ENCODE data around the gene AKAP13.

The AKAP13 gene

GRCh38 chr15:85593809-85594445 is 213.5 kb downstream of the AKAP13 start:
- no peak for DNase-seq (ENCODE audit: extremely low spot score)
- CTCF ChIA-PET: no interaction called here
- POLR2A ChIA-PET: no interaction called here
- TF ChIP-seq NFRKB (IDR thresholded peaks at IDR 0.05) (no peak), ELF4 (IDR thresholded peaks at IDR 0.05) (no peak), LEF1 (IDR thresholded peaks at IDR 0.05; ENCODE audit: borderline replicate concordance) (no peak), FOXK2 (IDR thresholded peaks at IDR 0.05) (no peak), TARDBP (IDR thresholded peaks at IDR 0.05) (no peak), FOXA1 (IDR thresholded peaks at IDR 0.05) (no peak), SUZ12 (IDR thresholded peaks at IDR 0.05) (no peak), ARNT (IDR thresholded peaks at IDR 0.05) (no peak), PKNOX1 (IDR thresholded peaks at IDR 0.05) (no peak), BHLHE40 (IDR thresholded peaks at IDR 0.05; ENCODE audit: borderline replicate concordance) (no peak), FOXM1 (IDR thresholded peaks at IDR 0.05; ENCODE audit: borderline replicate concordance) (no peak), L3MBTL2 (conservative IDR thresholded peaks at IDR 0.05) (no peak), CTBP1 (IDR thresholded peaks at IDR 0.05; ENCODE audit: borderline replicate concordance) (no peak), SP1 (IDR thresholded peaks at IDR 0.05) (no peak)

GRCh38 chr15:85595804-85596536 is 215.6 kb downstream of the AKAP13 start:
- ChIA-PET CTCF (interaction anchor here (0.7 kb wide), 1 partner anchor 134 kb away, joined by 4 read pairs; no protein-coding TSS in a partner anchor), POLR2A (no interaction called here)
- no peak for DNase-seq (ENCODE audit: extremely low spot score)
- TF ChIP-seq TARDBP (IDR thresholded peaks at IDR 0.05) (no peak), FOXK2 (IDR thresholded peaks at IDR 0.05) (no peak), ELF4 (IDR thresholded peaks at IDR 0.05) (no peak)

GRCh38 chr15:85597155-85597815 is 216.9 kb downstream of the AKAP13 start:
- CTCF ChIA-PET: no interaction called here
- no peak for TF ChIP-seq NFRKB (IDR thresholded peaks at IDR 0.05)
- TF ChIP-seq ELF4 (IDR thresholded peaks at IDR 0.05): no peak
- TF ChIP-seq FOXK2 (IDR thresholded peaks at IDR 0.05): no peak
- no peak for TF ChIP-seq LEF1 (IDR thresholded peaks at IDR 0.05; ENCODE audit: borderline replicate concordance)
- TF ChIP-seq SP1 (IDR thresholded peaks at IDR 0.05): no peak
- TF ChIP-seq FOXM1 (IDR thresholded peaks at IDR 0.05; ENCODE audit: borderline replicate concordance): no peak
- no peak for TF ChIP-seq CTBP1 (IDR thresholded peaks at IDR 0.05; ENCODE audit: borderline replicate concordance)
- TF ChIP-seq L3MBTL2 (conservative IDR thresholded peaks at IDR 0.05): no peak
- TF ChIP-seq BHLHE40 (IDR thresholded peaks at IDR 0.05; ENCODE audit: borderline replicate concordance): no peak
- no peak for TF ChIP-seq SUZ12 (IDR thresholded peaks at IDR 0.05)
- no peak for TF ChIP-seq ZNF384 (IDR thresholded peaks at IDR 0.05)
- TF ChIP-seq TARDBP (IDR thresholded peaks at IDR 0.05): no peak
- TF ChIP-seq HDGF (IDR thresholded peaks at IDR 0.05; ENCODE audit: borderline replicate concordance): no peak
- no peak for TF ChIP-seq FOXA1 (IDR thresholded peaks at IDR 0.05)
- no peak for TF ChIP-seq PKNOX1 (IDR thresholded peaks at IDR 0.05)
- POLR2A ChIA-PET: no interaction called here
- no peak for DNase-seq (ENCODE audit: extremely low spot score)

- CTCF ChIA-PET: no interaction called here
- no peak for TF ChIP-seq LEF1 (IDR thresholded peaks at IDR 0.05; ENCODE audit: borderline replicate concordance)
- no peak for TF ChIP-seq SUZ12 (IDR thresholded peaks at IDR 0.05)
- TF ChIP-seq ARNT (IDR thresholded peaks at IDR 0.05): no peak
- no peak for TF ChIP-seq PKNOX1 (IDR thresholded peaks at IDR 0.05)
- TF ChIP-seq FOXK2 (IDR thresholded peaks at IDR 0.05): no peak
- DNase-seq (ENCODE audit: extremely low spot score): no peak
- POLR2A ChIA-PET: no interaction called here
These were observed 217.8 kb downstream of the AKAP13 start for GRCh38 chr15:85598219-85598618.

- TF ChIP-seq SUZ12 (IDR thresholded peaks at IDR 0.05) (no peak), ARNT (IDR thresholded peaks at IDR 0.05) (no peak), BHLHE40 (IDR thresholded peaks at IDR 0.05; ENCODE audit: borderline replicate concordance) (no peak), SP1 (IDR thresholded peaks at IDR 0.05) (no peak), NFRKB (IDR thresholded peaks at IDR 0.05) (no peak), FOXA1 (IDR thresholded peaks at IDR 0.05) (no peak), PKNOX1 (IDR thresholded peaks at IDR 0.05) (no peak), FOXM1 (IDR thresholded peaks at IDR 0.05; ENCODE audit: borderline replicate concordance) (no peak), LEF1 (IDR thresholded peaks at IDR 0.05; ENCODE audit: borderline replicate concordance) (no peak), TARDBP (IDR thresholded peaks at IDR 0.05) (no peak), ELF4 (IDR thresholded peaks at IDR 0.05) (no peak), CTBP1 (IDR thresholded peaks at IDR 0.05; ENCODE audit: borderline replicate concordance) (no peak)
- no peak for DNase-seq (ENCODE audit: extremely low spot score)
- ChIA-PET POLR2A (no interaction called here), CTCF (no interaction called here)
These were observed 218.5 kb downstream of the AKAP13 start for GRCh38 chr15:85598718-85599398.

Measured in HEK293T (cell line).